D341Med (cell line): ENCODE data around the gene ARL15.

Experiments
- DNase-seq: peaks from one replicate; pipeline ENCODE4 v3.0.0; 2012; ENCODE audit warnings: low spot score

ARL15 gene

DNA sequence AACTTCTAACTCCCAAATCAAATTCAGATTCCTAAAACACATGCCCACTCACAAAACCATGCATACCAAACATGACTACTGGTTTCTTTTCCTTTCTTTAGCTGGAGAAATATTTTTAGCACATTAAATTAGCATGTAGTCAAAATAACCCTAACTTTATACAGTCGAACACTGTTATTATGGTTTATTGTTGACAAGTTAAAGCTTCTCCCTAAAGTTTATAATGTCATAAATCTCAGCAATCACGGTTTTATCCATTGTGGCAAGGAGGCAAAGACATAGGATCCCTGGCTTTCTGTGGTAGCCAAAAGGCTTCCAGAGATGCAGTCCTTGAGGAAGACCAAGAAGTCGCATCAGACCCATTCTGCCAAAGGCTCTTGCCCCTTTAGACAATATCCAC lies 27.5 kb downstream of the ARL15 start:
- no peak for DNase-seq

- no peak for DNase-seq
Observed at GRCh38 chr5:54281960-54282692, 28.2 kb downstream of the ARL15 start.

- no peak for DNase-seq
Observed at GRCh38 chr5:54279960-54280359, 30.4 kb downstream of the ARL15 start.

GRCh38 chr5:54278979-54279717 lies 31.2 kb downstream of the ARL15 start:
- no peak for DNase-seq

GRCh38 chr5:54278036-54278830 lies 32.1 kb downstream of the ARL15 start:
- no peak for DNase-seq

GRCh38 chr5:54276048-54276447 lies 34.3 kb downstream of the ARL15 start:
- no peak for DNase-seq

GRCh38 chr5:54275361-54275760 lies 35.0 kb downstream of the ARL15 start:
- DNase-seq = no peak

- no peak for DNase-seq
Observed at GRCh38 chr5:54274944-54275343, 35.4 kb downstream of the ARL15 start.

DNA sequence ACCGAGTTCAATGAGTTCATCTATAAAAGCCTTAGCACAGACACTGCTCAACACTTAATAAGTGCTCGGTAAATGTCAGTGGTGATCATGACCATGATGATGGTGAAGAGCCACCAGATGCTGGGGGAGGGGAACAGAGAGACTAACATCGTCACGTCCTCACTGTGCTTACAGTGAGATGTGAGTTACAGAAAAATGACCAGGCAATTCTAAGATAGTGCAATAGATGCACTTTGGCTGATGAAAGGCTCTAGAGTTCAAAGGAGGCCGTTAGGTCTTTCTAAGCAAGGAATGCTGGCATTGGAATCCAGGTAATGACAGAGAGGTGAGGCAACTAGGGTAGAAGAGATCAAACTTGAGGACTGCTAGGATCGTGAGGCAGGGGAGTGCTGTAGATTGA lies 36.7 kb downstream of the ARL15 start:
- no peak for DNase-seq

DNA sequence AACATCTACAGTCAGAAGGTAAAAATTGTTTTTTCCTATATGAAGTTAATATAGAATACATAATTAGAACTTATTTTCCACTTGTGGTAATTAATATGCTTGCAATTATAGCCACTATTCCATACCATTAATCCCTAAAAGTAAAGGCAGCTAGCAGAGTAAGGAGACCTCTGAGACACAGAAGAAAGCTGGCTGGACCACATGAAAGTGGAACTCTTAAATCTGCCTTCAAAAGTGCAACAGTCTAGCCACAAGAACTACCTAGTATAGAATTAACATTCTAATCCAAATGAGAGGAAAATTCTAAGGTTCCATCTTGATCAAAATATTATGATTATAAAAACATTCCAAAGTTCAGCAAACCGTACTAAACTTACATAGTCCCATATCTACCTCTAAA lies 37.6 kb downstream of the ARL15 start:
- no peak for DNase-seq

GRCh38 chr5:54270326-54270725 lies 40.0 kb downstream of the ARL15 start:
- DNase-seq = no peak

- DNase-seq = no peak
Observed at GRCh38 chr5:54264574-54264973, 45.8 kb downstream of the ARL15 start.

DNA sequence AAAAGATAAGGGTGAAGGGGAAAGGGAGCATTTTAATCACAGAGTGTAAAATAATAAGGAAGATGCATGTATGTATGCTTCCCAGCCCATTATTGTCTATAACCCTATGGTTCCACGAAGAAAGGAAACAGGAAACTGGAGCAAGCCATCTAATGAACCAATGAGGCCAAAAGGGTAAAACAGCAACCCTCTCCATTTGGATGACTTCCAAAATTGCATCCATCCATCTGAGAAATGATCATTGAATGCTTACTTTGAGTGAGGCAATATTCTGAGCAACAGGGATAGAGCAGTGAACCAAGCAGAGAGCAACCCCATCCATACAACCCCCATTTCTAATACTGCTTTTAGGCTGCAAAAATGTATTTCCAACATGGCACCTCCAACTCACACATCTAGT lies 46.9 kb downstream of the ARL15 start:
- no peak for DNase-seq

GRCh38 chr5:54261596-54261995 lies 48.8 kb downstream of the ARL15 start:
- no peak for DNase-seq

DNA sequence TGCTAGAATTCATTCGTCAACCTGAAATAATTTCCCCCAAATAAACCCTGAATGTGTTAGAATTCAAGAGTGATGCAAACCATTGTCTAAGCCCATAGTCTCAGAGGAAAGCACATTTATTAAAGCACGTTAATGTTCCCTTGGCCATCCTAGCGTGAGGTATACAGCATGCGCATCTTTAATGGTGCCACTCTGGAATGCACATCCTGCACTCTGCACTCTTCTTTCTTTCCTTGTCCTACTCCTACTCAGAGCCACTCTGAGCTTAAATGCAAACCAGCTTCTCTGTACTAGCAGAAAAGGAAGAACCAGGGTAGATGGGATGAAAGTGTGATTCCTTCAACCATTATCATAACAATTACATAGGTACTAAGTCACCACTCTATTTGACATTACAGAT lies 50.4 kb downstream of the ARL15 start:
- no peak for DNase-seq

- no peak for DNase-seq
Observed at GRCh38 chr5:54259090-54259489, 51.3 kb downstream of the ARL15 start.

- DNase-seq = no peak
Observed at GRCh38 chr5:54257366-54258118, 52.8 kb downstream of the ARL15 start.

GRCh38 chr5:54254482-54255198 lies 55.7 kb downstream of the ARL15 start:
- peak; percentile 37 for DNase-seq

GRCh38 chr5:54251981-54252380 lies 58.4 kb downstream of the ARL15 start:
- no peak for DNase-seq

- DNase-seq = no peak
Observed at GRCh38 chr5:54249210-54250028, 61.0 kb downstream of the ARL15 start.

- no peak for DNase-seq
Observed at GRCh38 chr5:54247226-54247625, 63.1 kb downstream of the ARL15 start.
